Caki2 (cell line): Measurements from ENCODE around the gene HELZ. TPM values are rescaled to one million over a fixed set of nuclear protein-coding genes. Genes with fewer than 3 reads are reported as not detected.

Experiments
- DNase-seq: peaks from one replicate; pipeline ENCODE4 v3.0.0-alpha.2; 2015; ENCODE audit warnings: low read depth
- in situ Hi-C: cut with HindIII; loops from 2 replicates; pipeline ENCODE4 v1.10.0; 2016; ENCODE audit warnings: low sequenced_read_pairs, low pct_unique_long_range_greater_than_20kb, mixed read lengths
- total RNA-seq: library from RNA; depleted of rRNA; stranded (reverse); fragments of >200 nt; shearing (Covaris generic); gene quantifications from 2 replicates; pipeline ENCODE4 v1.2.3, GENCODE V29; 2014; ENCODE audit warnings: low replicate concordance

Gene HELZ
- total RNA-seq, 1 experiment from 2014 or later: 21.5 TPM

DNA sequence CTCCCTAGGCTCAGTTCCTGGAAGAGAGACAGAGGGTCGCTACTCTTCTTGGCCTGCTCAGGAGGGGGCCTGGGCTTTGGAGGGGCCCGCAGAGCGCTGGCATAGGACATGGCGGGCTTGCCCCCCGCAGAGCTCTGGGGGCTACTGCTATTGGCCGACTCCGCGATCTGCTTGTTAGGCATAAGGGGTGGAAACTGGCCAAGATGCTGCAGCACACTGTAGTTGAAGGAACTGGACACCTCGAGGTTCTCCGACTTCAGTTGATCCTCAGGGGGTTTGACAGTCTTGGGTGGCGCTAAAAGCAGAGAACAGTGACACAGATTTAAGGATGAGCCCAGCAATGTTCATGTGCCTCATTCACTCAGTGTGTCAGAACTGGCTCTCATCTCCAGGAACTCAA lies 166.7 kb downstream of the HELZ start:
- in situ Hi-C loops: no loop called here
- DNase-seq: no peak

DNA sequence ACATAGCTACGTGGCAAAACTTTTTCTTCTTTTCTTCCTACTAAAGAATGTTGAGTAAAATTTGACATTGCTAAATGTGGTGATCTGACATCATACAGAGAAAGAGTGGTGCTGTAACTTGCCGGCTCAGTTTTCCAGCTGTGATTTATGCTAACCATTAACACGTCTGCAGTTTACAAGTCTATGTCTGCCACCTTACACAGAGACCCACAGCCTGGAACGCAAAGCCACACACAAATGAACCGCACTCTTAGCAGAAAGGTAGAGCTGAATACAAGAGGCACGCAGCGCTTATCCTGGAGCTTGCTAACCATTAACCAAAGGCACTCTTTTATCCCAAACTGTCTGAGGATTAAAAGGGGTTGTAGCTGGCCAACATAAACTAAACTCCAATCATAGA lies 168.7 kb downstream of the HELZ start:
- in situ Hi-C loops: no loop called here

DNA sequence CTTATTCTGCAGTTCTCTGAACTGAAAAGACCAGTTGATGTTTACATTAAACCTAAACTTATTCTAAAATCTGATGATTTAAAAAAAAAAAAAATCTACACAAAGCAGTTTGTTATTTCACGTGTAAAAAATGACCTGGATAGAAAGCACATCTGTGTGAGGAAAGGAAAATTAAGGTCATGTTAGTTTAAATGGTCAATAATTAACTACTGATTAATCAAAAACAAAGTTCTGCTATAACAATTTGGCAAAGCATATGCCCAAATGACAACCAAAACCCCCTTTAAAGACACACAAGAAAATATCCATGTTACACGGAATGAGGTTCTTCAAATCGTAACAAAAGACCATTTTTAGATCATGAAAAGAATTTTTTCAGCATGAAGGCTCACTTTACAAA lies 170.2 kb downstream of the HELZ start:
- peak; percentile 11 for DNase-seq
- in situ Hi-C loops: no loop called here

More for the DNA sequence above, 168.7 kb downstream of the HELZ start:
- DNase-seq: peak; percentile 67

DNA sequence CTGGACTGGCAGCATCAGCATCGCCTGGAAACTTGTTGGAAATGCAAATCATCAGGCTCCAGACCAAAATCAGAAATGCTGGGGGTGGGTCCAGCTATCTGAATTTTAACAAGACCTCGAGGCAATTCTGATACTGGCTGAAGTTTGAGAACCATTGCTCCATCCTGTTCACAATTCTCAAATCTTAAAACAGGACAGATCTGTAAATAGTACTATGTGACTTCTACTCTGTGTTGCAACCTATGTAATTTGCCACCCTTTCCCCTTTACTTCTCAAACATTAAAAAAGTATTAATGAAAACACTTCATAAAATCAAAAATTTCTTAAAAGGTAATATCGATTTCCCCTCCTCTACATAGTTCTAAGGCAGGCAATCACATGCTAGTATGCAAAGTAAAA lies 172.1 kb downstream of the HELZ start:
- in situ Hi-C loops: no loop called here

DNA sequence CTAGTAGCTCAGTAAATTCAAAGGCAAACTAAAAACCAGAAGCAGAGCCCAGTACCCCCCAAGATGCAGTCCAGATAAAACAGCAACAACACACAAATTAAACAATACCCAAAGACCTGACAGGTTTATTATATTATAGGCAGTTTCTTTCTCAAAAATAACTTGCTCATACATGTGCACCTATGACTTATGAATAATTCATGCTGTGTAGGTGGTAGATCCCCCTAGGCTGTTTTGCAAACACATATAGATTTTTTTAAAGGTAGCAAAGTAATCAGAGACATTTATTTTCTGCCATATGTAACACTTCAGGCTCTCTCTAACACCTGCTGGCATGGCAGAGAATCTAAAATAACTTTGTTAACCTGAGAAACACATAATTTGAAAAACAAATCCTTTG lies 173.4 kb downstream of the HELZ start:
- no peak for DNase-seq
- in situ Hi-C loops: no loop called here

More for the DNA sequence above, 172.1 kb downstream of the HELZ start:
- no peak for DNase-seq

DNA sequence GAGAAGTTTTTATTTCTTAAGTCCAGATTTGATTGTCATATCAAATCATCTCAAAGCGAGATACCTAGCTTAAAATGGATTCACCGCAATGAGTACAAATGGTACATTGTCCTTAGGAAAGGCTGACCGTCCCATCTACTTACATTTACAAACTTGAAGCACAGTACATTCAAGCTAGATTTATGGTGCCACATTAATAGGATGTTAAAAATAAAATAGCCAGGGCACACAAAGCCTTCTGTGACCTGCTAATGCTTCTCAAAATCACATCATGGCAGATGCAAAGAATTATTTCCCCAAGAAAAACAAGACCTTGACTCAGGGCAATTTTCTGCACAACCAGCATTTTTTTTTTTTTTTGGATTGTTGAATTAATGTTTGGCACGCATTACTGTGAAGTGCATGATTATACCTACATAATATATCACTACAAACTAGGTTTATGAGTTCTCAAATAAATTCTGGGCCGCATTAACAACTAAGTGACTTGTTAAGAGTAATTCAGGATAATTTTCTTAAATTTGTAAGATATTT lies 175.3 kb downstream of the HELZ start:
- DNase-seq: no peak
- in situ Hi-C loops: no loop called here

DNA sequence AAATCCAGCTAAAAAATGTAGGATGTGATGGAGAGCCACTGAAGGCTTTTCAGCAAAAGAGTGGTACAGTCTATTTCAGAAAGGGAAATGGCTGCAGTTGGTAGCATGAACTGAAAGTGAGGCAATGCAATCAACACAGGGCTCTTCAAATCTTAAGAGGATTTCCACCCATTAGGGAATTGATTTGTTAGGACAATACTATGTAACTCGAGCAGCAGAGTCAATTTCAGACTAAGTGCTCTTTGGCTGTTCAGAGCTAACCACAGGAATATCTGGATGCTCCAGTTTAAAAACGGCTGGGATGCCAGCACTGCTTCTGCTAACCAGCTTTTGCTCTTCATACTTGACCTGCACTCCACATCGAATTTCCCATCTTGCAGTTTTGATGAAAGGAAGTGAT lies 176.0 kb downstream of the HELZ start:
- DNase-seq: no peak
- in situ Hi-C loops: no loop called here

DNA sequence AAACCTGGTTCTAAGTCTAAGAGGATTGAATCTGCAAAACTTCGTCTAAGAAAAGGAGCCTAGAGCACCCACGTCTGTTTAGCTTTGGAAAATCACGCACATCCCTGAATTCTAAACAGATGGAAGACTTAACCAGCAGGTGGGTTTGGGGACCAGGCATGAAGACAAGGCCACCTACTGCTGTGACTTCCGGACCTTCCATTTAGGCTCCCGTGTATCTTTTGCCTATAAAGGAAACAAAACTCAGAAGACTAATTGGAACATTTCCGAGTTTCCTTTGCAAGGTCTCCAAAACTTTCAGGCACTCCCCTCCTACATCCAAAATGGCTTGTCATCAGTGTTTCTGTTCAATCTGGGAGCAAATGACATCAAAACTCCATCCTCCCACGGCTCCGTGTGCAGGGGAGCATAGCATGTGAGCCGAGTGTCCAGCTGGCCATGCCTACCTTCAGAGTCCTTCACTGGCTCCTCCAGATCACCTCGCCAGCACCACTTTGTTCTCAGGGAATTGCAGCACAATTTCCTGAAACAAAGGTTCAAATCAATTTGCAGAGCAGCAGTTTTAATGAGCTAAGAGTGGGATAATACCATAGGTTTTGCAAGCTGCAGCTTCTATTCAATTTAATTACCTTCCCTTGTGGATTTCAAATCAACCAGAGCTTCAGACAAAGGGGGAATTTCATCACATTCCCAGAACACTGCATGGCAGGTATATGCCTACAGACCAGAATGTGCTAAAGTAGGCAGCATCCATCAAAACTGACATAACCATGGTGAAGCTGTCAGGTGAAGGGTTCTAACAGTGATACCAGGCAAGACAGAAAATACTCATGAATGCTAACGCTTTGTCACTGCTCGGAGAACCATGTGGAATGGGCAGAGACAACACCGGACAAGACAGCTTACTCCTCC lies 177.2 kb downstream of the HELZ start:
- in situ Hi-C loops: no loop called here

DNA sequence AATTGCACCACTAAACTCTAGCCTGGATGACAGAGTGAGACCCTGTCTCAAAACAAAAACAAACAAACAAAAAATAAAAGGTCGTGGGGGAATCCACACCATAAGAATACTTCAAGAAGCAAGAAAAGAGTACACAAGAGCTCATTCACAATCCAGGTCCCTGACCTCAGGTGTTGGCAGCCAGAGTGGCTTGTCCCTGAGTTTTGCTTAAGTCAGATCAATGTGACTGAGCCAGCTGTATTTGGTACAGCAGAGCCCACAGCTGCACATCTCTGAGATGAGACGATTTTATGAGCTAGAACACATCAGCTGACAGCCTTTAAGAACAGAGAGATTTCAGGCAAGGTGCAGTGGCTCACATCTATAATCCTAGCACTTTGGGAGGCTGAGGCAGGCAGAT lies 178.3 kb downstream of the HELZ start:
- in situ Hi-C loops: no loop called here
- DNase-seq: no peak

More for the DNA sequence above, 177.2 kb downstream of the HELZ start:
- no peak for DNase-seq

DNA sequence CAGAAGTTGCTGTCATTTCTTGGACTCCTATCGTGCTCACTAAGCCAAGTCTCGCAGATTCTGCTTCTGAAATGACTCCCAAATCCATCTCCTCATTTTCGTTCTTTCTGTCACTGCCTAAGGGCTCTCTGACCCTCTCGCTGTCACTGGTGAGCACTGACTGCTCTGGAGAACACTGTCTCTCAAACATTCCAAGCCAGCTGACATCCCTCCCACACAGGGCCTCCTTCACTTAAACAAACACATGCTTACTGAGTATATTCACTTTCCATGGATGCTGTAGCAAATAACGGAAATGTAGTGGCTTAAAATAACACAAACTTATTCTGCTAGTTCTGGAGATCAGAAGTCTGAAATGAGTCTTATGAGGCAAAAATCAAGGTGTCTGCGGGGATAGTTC lies 181.9 kb downstream of the HELZ start:
- in situ Hi-C loops: no loop called here
- no peak for DNase-seq

DNA sequence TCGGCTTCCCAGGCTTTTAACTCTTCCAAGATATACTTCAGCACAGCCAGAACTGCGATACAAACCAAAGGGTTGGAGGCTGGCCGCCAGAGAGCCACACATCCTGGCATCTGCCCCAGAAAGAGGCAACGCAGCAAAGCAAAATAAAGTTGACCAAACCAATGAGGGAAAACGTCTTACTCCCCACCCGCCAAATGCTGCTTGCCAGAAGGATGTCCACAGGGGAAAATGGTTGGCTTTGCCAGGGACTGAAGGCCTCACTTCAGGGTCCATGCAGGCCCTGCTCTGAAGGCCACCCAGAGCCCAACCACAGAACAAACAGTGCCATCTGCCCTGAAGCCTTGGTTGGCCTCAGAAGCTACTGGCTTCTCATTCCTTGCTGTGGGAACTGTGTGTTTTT lies 185.6 kb downstream of the HELZ start:
- no peak for DNase-seq
- in situ Hi-C loops: no loop called here

DNA sequence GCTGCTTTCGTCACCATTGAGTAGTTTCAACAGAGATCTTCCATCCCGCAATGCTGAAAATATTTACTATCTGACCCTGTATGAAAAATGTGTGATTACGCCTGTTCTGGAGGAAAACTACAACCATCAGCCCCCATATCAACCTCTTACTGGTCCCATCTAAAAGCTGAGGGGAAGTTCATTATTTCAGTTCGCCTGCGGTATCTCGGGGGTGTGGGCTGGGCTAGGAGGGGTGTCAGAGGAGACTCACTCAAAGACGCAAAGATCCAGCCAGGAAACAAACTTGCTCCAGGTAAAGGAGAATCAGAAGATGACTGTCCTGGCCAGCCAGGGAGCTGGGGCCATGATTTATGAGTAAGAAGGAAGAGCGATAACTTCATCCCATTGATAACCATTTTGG lies 187.0 kb downstream of the HELZ start:
- DNase-seq: no peak
- in situ Hi-C loops: no loop called here

DNA sequence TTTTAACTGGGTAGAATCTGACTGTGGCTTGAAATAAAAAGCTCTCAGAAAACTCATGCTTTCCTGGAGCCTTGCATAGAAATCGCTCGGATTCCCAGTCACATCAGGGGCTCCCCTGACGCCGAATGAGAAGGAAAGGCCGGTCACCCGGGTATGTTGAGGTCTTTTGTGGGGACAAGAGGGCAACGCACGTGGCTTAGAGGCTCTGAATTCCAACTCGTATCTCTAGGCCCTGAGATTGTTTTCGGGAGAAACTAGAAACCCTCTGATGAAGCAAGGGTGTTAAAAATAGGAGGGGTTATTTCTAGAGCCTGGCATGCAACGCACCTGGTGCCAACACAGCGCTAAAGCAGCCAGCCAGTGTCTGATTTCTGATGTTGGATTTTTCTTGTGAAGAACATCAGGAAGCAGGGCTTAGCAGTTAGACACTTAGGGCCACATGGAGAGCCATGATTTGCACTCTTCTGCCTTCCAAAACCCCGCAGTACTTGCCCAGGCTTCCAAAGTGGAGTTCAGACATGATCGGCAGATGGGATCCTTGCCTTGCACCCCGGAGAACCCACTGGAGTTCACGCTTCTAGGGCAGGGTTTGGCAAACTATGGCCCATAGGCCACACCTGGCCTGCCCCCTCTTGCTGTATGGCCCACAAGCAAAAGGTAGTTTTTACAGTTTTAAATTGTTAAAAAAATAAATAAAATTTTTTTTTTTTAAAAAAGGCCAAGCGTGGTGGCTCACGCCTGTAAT lies 188.1 kb downstream of the HELZ start:
- in situ Hi-C loops: no loop called here
- DNase-seq: no peak

DNA sequence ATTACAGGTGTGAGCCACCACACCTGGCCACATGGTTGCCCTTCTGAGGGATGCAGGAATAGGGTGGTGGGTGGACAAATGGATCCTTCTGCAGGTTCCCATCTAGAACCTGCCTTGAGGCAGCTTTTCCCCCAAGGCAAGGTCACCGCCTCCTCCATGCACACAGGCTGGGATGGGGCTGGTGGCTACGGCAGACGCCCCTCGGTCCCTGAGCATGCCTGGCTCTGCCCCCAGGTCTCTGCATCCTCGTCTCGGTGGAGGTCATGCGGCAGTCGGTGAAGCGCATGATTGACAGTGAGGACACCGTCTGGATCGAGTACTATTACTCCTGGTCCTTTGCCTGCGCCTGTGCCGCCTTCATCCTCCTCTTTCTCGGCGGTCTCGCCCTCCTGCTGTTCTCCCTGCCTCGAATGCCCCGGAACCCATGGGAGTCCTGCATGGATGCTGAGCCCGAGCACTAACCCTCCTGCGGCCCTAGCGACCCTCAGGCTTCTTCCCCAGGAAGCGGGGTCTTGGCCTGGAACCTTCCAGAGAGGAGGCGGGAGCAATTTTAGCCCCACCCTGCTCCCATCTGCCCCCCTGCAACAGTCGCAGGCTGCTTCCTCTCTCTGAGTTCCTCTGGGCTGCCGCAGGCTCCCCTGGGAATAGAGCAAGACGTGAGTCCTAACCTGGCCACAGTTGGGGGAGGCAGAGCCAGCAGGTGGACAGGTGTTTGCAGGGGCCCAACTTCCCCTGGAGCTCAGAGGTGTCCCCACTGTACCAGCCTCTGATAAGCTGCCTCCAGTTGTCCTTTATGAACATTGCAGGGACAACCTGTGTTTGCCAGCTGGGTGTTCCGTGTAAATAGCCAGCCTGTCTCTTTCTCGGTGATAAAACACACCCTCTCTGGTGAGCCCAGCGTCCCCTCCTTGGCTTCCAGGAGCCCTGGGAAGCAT lies 188.9 kb downstream of the HELZ start:
- no peak for DNase-seq
- in situ Hi-C loops: no loop called here

DNA sequence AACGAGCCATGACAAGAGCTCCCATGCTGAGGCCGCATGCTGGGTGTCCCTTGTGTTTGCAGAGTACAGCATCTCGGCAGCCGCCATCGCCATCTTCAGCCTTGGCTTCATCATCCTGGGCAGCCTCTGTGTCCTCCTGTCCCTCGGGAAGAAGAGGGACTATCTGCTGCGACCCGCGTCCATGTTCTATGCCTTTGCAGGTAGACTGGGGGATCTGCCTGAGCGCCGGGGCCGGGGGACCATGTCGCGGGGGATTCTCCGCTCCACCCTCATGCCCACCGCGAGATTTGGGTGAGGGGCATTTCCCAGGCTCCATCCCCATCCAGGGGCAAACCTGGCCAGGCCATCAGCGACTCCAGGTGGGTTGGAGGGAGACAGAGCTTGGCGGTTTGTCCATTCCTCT lies 190.0 kb downstream of the HELZ start:
- in situ Hi-C loops: no loop called here
- no peak for DNase-seq

DNA sequence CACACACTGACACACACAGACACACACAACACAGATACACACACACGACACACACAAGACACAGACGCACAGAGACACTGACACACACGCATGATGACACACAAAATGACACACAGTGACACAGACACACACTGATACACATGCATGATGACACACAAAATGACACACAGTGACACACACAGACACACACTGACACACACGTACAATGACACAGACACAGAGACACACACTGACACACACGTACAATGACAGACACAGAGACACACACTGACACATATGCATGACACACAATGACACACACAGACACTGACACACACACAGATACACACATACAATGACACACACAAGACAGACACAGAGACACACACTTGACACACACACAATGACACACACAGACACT lies 190.4 kb downstream of the HELZ start:
- DNase-seq: no peak
- in situ Hi-C loops: no loop called here

DNA sequence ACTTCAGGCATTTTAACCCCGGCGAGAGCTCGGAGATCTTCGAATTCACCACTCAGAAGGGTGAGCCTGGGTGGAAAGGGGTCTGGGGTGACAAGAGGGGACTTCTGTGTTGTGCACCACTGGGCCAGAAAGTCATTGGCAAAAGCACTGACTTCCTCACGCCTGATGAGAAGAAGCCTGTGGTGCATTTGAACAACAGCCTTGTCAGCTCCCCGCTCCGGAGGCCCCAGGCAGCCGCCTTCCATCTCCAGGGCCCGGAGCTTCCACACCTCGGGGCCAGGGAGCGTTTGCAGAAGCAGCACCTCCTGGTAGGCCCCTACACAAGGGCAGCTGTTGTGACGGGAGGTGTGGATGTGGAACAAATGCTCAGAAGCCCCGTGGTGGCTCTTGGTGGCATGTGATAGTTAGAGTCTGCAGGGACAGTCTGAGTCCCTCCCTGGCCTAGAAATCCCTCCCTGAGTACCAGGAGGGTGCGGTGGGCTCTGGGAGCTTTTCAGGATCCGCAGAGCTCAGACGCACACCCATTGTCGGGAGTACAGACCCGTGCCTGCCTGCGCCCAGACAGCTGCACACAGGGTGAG lies 190.9 kb downstream of the HELZ start:
- no peak for DNase-seq
- in situ Hi-C loops: no loop called here

DNA sequence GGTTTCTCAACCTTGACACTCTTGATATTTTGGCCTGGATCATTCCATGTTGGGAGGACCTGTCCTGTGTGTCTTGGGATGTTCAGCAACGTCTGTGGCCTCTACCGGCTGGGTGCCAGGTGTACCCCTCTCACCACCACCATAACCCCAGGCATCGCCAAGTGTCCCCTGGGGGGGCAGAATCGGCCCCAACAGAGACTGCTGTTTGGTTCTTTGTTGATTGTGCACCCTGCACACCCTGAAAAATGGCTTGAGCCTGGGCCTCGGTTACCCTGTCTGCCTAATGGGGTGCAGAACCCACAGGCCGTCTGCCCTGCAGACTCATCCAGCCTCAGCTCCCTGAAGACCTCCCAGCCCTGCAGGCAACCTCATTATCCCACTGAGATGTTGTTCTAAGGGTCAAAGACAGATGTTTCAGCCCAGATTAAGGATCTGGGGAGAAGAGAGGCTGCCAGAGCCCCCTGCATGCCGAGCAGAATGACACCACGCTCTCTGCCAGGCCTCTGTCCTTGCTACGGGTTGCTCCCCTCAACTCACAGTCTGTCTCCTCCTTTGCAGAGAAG lies 191.5 kb downstream of the HELZ start:
- in situ Hi-C loops: no loop called here
- no peak for DNase-seq
